Epithelial cell of alveolus of lung (primary cell): ENCODE measurements around the gene SPATA32. TPM values are rescaled to one million over a fixed set of nuclear protein-coding genes. Genes with fewer than 3 reads are reported as not detected.

ENCODE experiments used
- total RNA-seq: library from RNA; depleted of rRNA; stranded (reverse); fragments of >200 nt; gene quantifications from 2 replicates; pipeline ENCODE4 v1.2.1, GENCODE V29; 2015

The SPATA32 gene, protein sequence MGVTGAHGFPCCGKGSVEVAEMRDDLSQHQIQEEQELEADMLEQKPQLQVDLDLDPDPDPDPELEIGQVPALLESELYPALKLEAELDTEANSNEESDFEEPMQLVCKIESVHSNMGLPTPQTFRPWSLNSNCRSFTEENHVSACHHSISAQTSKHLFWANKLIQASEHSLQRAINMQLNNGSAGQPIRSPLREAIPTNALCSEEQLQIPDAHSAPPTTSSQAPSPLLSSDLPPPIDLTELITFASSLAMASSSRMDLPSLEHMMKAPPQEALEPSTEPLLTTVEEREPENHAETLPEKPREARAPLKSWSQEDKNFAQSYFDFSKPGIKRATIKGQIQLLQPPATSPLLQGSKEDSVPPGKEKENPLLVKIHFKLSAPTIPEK
- total RNA-seq = 0.72 TPM in 1 of 2 replicates, not detected in the other

GRCh38 chr17:45261577-45262515 lies at the start of gene SPATA32:
SPATA32 (minus strand) TSS chr17:45262094; CDS start chr17:45262016, 78 bp downstream.

DNA sequence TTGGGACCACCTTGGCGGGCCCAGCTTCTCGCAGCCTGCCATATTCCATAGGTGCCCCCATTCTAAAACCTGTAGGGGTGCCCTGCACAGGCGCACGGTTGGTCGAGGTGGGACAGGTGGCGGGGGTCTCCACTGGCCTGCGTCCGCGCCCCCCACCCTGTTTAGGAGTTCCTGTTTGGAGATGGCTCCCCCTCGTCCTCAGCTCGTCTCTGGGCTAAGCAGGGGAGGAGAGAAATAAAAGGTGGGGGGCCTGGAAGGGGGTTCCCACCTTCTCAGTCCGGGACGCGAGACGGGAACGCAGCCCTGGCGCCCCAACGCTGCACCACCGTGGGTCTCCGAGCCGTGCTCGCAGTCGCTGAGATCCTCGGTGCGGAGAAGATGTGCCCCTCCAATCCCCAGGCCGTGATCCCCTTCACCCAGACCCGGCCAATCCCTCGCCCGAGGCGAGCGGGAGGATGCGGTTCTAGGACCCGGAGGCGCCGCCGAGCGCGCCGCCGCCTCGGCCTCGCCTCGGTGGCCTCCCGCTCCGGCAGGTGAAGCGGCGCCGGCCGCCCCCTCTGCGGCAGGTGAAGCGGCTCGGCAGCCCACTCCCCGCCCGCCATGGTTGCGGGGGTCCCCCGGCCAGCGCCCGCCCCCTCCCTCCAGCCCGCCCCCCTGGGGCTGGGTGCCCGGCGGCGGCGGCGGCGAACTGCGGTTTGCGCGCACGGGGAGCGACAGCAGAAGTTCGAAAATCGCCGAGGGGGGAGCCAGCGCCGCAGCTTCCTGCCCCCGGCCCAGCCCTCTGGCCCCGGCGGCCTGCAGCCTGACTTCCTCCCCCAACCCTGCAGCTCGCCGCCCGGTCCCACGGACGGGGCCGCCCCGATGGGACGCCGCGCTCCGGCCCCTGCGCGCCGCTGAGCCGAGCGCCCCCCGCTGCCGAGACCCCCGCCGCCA lies 40.5 kb downstream of the SPATA32 start, which contains the start of gene FMNL1:
Gene FMNL1, plus strand, starts transcription at position 805 of the 933 bp plus-strand sequence. CDS start 240 bp downstream, outside the sequence.

Other genes with a start within 250 kb of the SPATA32 start
- 35.4 and 45.0 TPM in 2 replicates for gene DCAKD, start 210.5 kb downstream of the SPATA32 start, total RNA-seq
- 78.6 and 91.3 TPM in 2 replicates for gene NMT1, start 200.8 kb downstream of the SPATA32 start, total RNA-seq
- 36.6 and 42.8 TPM in 2 replicates for gene PLCD3, start 129.6 kb downstream of the SPATA32 start, total RNA-seq
- 3.1 and 10.0 TPM in 2 replicates for gene ACBD4, start 126.4 kb downstream of the SPATA32 start, total RNA-seq
- 13.7 and 28.3 TPM in 2 replicates for gene HEXIM1, start 113.6 kb downstream of the SPATA32 start, total RNA-seq
- 8.5 and 10.9 TPM in 2 replicates for gene HEXIM2, start 100.2 kb downstream of the SPATA32 start, total RNA-seq
- gene FMNL1, start 40.2 kb downstream of the SPATA32 start, total RNA-seq = 2.3 and 10.9 TPM in 2 replicates
- 1.9 and 5.8 TPM in 2 replicates for gene MAP3K14, start 54.9 kb upstream of the SPATA32 start, total RNA-seq
- gene ARHGAP27, start 170.8 kb upstream of the SPATA32 start, total RNA-seq = 2.5 and 11.4 TPM in 2 replicates
- gene PLEKHM1, start 228.6 kb upstream of the SPATA32 start, total RNA-seq = 11.4 and 25.8 TPM in 2 replicates